ENCODE measurements around the gene ZNF787. TPM values are rescaled to one million over a fixed set of nuclear protein-coding genes. Genes with fewer than 3 reads are reported as not detected.

Gene ZNF787
- total RNA-seq, 1 donor from 2014 or later = 33.3 TPM

GRCh38 chr19:56123266-56123891, 2.3 kb upstream of the ZNF787 start:
- intact Hi-C loops (cut with micrococcal nuclease) = loop anchor here (5.0 kb wide), 1 partner anchor 866 kb away; the partner anchor contains the start of gene PPP6R1

- intact Hi-C loops (cut with micrococcal nuclease) = loop anchor here (1.0 to 5.0 kb wide), 3 partner anchors 21 to 863 kb away; partner anchors contain the start of genes PPP6R1, ZNF444 and ZSCAN5A
Measured at GRCh38 chr19:56120371-56121179, 520 bp downstream of the ZNF787 start.

- intact Hi-C loops (cut with micrococcal nuclease) = loop anchor here (5.0 kb wide), 1 partner anchor 863 kb away; the partner anchor contains the start of gene PPP6R1
Measured at GRCh38 chr19:56120002-56120370, 1.1 kb downstream of the ZNF787 start.

GRCh38 chr19:56119582-56119978, 1.5 kb downstream of the ZNF787 start:
- intact Hi-C loops (cut with micrococcal nuclease) = no loop called here

GRCh38 chr19:56118666-56119581, 2.2 kb downstream of the ZNF787 start:
- intact Hi-C loops (cut with micrococcal nuclease) = no loop called here

- intact Hi-C loops (cut with micrococcal nuclease) = no loop called here
Measured at GRCh38 chr19:56117889-56118288, 3.2 kb downstream of the ZNF787 start.

GRCh38 chr19:56117376-56117884, 3.7 kb downstream of the ZNF787 start:
- intact Hi-C loops (cut with micrococcal nuclease) = no loop called here

- intact Hi-C loops (cut with micrococcal nuclease) = no loop called here
Measured at GRCh38 chr19:56116606-56117005, 4.5 kb downstream of the ZNF787 start.

GRCh38 chr19:56115490-56115889, 5.6 kb downstream of the ZNF787 start:
- intact Hi-C loops (cut with micrococcal nuclease) = no loop called here

- intact Hi-C loops (cut with micrococcal nuclease) = no loop called here
Measured at GRCh38 chr19:56114778-56115110, 6.4 kb downstream of the ZNF787 start.

- intact Hi-C loops (cut with micrococcal nuclease) = no loop called here
Measured at GRCh38 chr19:56114051-56114777, 6.9 kb downstream of the ZNF787 start.

- intact Hi-C loops (cut with micrococcal nuclease) = no loop called here
Measured at GRCh38 chr19:56113074-56113632, 7.9 kb downstream of the ZNF787 start.

GRCh38 chr19:56112313-56112709, 8.8 kb downstream of the ZNF787 start:
- intact Hi-C loops (cut with micrococcal nuclease) = no loop called here

- intact Hi-C loops (cut with micrococcal nuclease) = no loop called here
Measured at GRCh38 chr19:56111601-56112312, 9.3 kb downstream of the ZNF787 start.

- intact Hi-C loops (cut with micrococcal nuclease) = no loop called here
Measured at GRCh38 chr19:56110515-56111448, 10.3 kb downstream of the ZNF787 start.

- intact Hi-C loops (cut with micrococcal nuclease) = loop anchor here (5.0 kb wide), 1 partner anchor 33 kb away; the partner anchor contains the start of gene ZNF444
Measured at GRCh38 chr19:56109226-56109625, 11.9 kb downstream of the ZNF787 start.

- intact Hi-C loops (cut with micrococcal nuclease) = loop anchor here (5.0 kb wide), 1 partner anchor 34 kb away; the partner anchor contains the start of gene ZNF444
Measured at GRCh38 chr19:56108447-56109195, 12.5 kb downstream of the ZNF787 start.
